GM12873 (cell line): Measurements from ENCODE around the gene TAS2R14.

Source experiments
- TF ChIP-seq, protein P1 (sequence below): IDR thresholded peaks from 2 replicates; pipeline ENCODE4 v1.5.1; 2012; ENCODE audit warnings: low read depth, mild to moderate bottlenecking, moderate library complexity, low read length, control low read depth; ENCODE audit not compliant: insufficient read depth; ENCODE audit errors: missing control alignments

The TAS2R14 gene

DNA sequence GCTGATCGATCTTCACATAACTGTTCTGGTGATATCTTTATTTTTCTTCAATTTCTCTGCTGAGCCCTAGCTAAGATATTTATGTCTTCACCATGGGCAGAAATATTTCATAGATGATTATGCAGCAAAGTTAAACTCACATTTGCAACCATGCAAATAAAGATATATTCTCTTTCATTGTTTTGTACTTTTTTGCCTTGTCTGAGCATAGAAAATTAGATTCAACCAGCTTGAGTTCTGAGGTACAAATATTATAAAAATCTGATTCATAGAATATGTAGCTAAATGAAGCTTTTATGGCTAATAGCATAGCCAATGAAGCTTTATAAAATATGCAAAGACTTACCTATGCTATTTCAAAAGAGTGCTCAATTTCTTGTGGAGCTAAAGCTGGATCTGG is 29.6 kb downstream of the TAS2R14 start, which contains the start of gene TAS2R13:
Gene TAS2R13 (minus strand): TSS at position 101 of the 400 bp plus-strand sequence. CDS start 264 bp downstream, outside the sequence.
- TF ChIP-seq, protein P1, sequence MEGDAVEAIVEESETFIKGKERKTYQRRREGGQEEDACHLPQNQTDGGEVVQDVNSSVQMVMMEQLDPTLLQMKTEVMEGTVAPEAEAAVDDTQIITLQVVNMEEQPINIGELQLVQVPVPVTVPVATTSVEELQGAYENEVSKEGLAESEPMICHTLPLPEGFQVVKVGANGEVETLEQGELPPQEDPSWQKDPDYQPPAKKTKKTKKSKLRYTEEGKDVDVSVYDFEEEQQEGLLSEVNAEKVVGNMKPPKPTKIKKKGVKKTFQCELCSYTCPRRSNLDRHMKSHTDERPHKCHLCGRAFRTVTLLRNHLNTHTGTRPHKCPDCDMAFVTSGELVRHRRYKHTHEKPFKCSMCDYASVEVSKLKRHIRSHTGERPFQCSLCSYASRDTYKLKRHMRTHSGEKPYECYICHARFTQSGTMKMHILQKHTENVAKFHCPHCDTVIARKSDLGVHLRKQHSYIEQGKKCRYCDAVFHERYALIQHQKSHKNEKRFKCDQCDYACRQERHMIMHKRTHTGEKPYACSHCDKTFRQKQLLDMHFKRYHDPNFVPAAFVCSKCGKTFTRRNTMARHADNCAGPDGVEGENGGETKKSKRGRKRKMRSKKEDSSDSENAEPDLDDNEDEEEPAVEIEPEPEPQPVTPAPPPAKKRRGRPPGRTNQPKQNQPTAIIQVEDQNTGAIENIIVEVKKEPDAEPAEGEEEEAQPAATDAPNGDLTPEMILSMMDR = no peak

DNA sequence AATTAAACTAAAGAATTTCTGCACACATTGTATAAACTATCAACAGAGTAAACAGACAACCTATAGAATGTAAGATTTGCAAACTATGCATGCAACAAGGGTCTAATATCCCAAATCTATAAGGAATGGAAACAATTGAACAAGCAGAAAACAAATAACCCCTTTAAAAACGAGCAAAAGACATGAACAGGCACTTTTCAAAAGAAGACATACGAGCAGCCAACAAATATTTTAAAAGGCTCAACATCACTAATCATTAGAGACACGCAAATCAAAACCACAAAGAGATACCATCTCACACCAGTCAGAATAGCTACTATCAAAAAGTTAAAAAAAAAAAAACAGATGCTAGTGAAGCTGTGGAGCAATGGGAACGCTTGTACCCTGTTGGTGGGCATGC is 34.4 kb downstream of the TAS2R14 start:
- TF ChIP-seq, protein P1 = no peak

DNA sequence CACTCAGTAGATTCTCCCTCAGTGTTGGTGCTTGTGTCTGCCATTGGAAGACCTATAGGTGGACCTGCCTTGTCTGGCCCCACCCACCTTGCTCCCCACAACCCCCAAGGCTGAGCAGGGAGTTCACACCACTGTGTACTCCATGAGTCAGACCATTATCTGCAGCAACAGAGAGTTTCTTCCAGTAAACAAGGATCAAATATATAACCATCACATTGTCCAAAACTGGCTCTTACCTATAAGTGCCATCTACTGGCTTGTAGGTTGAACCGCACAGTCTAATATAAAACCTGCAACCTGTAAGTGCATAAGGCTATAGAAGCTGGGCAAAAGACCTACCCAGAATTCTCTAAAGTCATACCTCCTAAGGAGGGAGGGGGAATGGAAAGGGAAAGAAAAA is 37.6 kb downstream of the TAS2R14 start:
- TF ChIP-seq, protein P1 = no peak

DNA sequence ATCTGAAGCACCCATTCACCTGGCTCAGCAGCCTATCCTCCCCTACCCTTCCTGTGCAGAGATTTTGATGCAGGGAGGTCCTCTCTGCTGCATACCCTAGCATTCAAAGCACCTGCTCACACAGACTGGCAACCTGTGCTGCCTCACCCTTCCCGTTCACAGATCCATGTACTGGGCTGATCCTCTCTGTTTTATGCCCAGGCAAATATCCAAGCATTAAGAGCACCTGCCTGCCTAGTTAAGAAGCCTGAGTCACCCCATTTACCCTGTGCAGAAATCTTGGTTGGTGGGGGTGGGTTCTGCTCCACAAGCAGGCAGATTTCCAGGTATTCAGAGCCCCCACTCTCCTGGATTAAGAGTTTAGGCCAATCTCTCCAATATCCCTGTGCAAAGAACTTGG is 38.1 kb downstream of the TAS2R14 start:
- TF ChIP-seq, protein P1 = no peak

DNA sequence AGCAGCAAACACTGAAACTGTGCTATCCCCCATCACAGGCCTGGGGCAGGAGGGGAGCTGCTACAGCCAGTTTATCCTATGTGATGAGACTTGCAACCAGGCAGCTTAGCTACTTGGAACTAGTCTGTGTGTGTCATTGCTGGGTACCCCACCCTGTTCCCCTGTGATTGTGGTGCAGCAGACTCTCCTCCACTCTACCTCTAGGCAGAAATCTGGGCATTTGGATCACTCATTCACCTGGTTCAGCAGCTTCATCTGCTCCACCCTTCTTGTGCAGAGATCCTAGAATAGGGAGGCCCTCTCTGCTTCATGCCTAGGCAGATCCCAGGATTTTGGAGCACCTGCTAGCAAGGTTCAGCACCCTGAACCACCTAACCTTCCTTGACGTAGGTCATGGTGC is 38.5 kb downstream of the TAS2R14 start:
- TF ChIP-seq, protein P1 = no peak

DNA sequence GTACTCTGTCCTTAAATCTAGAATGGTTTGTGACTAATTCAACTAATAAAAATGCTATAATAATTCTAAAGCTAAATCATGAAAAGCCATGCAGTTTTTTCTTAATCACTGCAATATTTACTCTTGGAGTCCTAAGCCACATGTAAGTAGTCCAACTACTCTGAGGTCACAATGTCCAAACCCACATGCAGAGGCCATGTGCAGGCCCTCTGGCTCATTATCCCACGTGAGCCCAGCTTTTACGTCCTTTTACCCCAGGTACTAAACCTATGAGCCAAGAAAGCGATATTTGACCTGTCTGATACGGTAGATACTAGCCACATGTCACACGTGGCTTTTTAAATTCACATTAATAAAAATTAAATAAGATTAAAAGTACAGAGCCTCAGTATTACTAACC is 42.2 kb downstream of the TAS2R14 start:
- TF ChIP-seq, protein P1 = no peak

DNA sequence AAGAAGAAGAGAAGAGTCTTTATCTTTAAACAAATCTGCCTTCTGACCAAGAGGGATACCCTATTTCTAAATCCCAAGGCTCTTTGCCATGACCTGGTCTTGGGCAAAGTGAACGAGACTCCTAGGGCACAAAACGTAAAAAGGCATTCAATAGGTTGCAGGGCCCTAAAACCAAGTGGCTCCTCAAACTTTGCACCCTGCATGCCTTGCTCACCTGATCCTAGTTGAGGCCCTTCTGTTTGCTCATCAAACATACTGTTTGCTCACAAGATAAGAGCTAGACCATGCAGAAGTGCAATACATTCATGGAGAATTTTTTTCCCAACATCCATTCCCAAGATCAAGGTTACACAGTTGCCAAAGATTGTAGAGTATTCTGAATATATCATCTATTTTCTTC is 47.1 kb downstream of the TAS2R14 start:
- TF ChIP-seq, protein P1 = no peak
